ENCODE data around the gene C20orf173. TPM values are rescaled to one million over a fixed set of nuclear protein-coding genes. Genes with fewer than 3 reads are reported as not detected.

The C20orf173 gene
- total and polyA plus RNA-seq, 2 donors from 2014 or later = not detected

- DNase-seq (peak in 4 of 5 donors; percentile 30 to 62 (median 43)), FAIRE-seq (no peak)
- intact Hi-C loops (cut with DNase I) = no loop called here
- TF ChIP-seq CTCF (IDR thresholded peaks at IDR 0.05; ENCODE audit: borderline replicate concordance, extremely low read depth, insufficient read depth) = peak; percentile 75
- Histone ChIP-seq H3K36me3 (ENCODE audit: control insufficient read depth in 2 of 3, insufficient read depth in 3 of 3, low read length in 3 of 3) (peaks cover 0 to 5% (median 3%) of the 10 kb centered on the region in 3 donors), H3K27me3 (ENCODE audit: control insufficient read depth, insufficient read depth, low read length) (no peaks in the 10 kb centered on the region), H3K4me3 (ENCODE audit: low read length in 3 of 3) (no peak overlapping the region), H3K4me1 (ENCODE audit: control insufficient read depth in 2 of 3, insufficient read depth in 2 of 3, low read depth in 1 of 3, low read length in 3 of 3) (no peaks in the 10 kb centered on the region), H3K9me3 (ENCODE audit: control insufficient read depth in 2 of 3, insufficient read depth in 1 of 3, low read length in 3 of 3) (no peaks in the 10 kb centered on the region), H3K27ac (ENCODE audit: low read depth in 2 of 2, low read length in 2 of 2) (no peak overlapping the region), H3K9ac (ENCODE audit: low read length in 3 of 3) (no peak overlapping the region)
Measured at GRCh38 chr20:35511814-35512420, 17.5 kb downstream of the C20orf173 start.

- Histone ChIP-seq H3K9ac (ENCODE audit: low read length in 3 of 3) (no peak overlapping the region), H3K4me3 (ENCODE audit: low read length in 3 of 3) (no peak overlapping the region), H3K27ac (ENCODE audit: low read depth in 2 of 2, low read length in 2 of 2) (no peak overlapping the region), H3K9me3 (ENCODE audit: control insufficient read depth in 2 of 3, insufficient read depth in 1 of 3, low read length in 3 of 3) (no peaks in the 10 kb centered on the region), H3K27me3 (ENCODE audit: control insufficient read depth, insufficient read depth, low read length) (no peaks in the 10 kb centered on the region), H3K4me1 (ENCODE audit: control insufficient read depth in 2 of 3, insufficient read depth in 2 of 3, low read depth in 1 of 3, low read length in 3 of 3) (no peaks in the 10 kb centered on the region), H3K36me3 (ENCODE audit: control insufficient read depth in 2 of 3, insufficient read depth in 3 of 3, low read length in 3 of 3) (peaks cover 0 to 5% (median 3%) of the 10 kb centered on the region in 3 donors)
- FAIRE-seq (no peak), DNase-seq (no peak)
- TF ChIP-seq CTCF (IDR thresholded peaks at IDR 0.05; ENCODE audit: borderline replicate concordance, extremely low read depth, insufficient read depth) = no peak
- intact Hi-C loops (cut with DNase I) = no loop called here
Measured at GRCh38 chr20:35510951-35511735, 18.3 kb downstream of the C20orf173 start.

GRCh38 chr20:35508493-35509218 lies 20.8 kb downstream of the C20orf173 start:
- no peak overlapping the region for H3K27ac ChIP-seq (ENCODE audit: low read depth in 2 of 2, low read length in 2 of 2)
- H3K4me1 ChIP-seq (ENCODE audit: control insufficient read depth in 2 of 3, insufficient read depth in 2 of 3, low read depth in 1 of 3, low read length in 3 of 3) = no peaks in the 10 kb centered on the region
- H3K9ac ChIP-seq (ENCODE audit: low read length in 3 of 3) = no peak overlapping the region
- peaks cover 0 to 8% (median 5%) of the 10 kb centered on the region in 3 donors for H3K36me3 ChIP-seq (ENCODE audit: control insufficient read depth in 2 of 3, insufficient read depth in 3 of 3, low read length in 3 of 3)
- H3K9me3 ChIP-seq (ENCODE audit: control insufficient read depth in 2 of 3, insufficient read depth in 1 of 3, low read length in 3 of 3) = no peaks in the 10 kb centered on the region
- no peak for FAIRE-seq
- H3K27me3 ChIP-seq (ENCODE audit: control insufficient read depth, insufficient read depth, low read length) = no peaks in the 10 kb centered on the region
- no peak for TF ChIP-seq CTCF (IDR thresholded peaks at IDR 0.05; ENCODE audit: borderline replicate concordance, extremely low read depth, insufficient read depth)
- intact Hi-C loops (cut with DNase I) = no loop called here
- DNase-seq = no peak
- H3K4me3 ChIP-seq (ENCODE audit: low read length in 3 of 3) = no peak overlapping the region

Data from kidney (tissue), 14 donors.